Prostate gland (tissue), 2 donors: ENCODE results near the gene SMAD7.

Experiments
- POLR2A ChIP-seq: fragments of 450-650 bp; IDR thresholded peaks from one replicate; pipeline ENCODE4 v1.6.1; 2016; ENCODE audit warnings: antibody characterized with exemption, mild to moderate bottlenecking
- POLR2AphosphoS5 ChIP-seq: sonication (generic); formaldehyde crosslinking; IDR thresholded peaks from one replicate; pipeline ENCODE4 v1.6.1; 2017; ENCODE audit warnings: antibody characterized with exemption
- TF ChIP-seq, protein P1 (sequence below), 4 experiments: fragments of 200-600 bp in 2 of 4; fragments of 450-650 bp in 2 of 4; sonication (generic) in 2 of 4; IDR thresholded peaks; 1 replicate in 3 of 4; 2 replicates in 1 of 4; pipeline ENCODE4 v1.5.1; 2016 to 2019; ENCODE audit warnings: antibody characterized with exemption in 4 of 4, mild to moderate bottlenecking in 2 of 4, moderate library complexity in 2 of 4

- TF ChIP-seq POLR2AphosphoS5 (no peak), POLR2A (peak; percentile 30)
- TF ChIP-seq, protein P1, sequence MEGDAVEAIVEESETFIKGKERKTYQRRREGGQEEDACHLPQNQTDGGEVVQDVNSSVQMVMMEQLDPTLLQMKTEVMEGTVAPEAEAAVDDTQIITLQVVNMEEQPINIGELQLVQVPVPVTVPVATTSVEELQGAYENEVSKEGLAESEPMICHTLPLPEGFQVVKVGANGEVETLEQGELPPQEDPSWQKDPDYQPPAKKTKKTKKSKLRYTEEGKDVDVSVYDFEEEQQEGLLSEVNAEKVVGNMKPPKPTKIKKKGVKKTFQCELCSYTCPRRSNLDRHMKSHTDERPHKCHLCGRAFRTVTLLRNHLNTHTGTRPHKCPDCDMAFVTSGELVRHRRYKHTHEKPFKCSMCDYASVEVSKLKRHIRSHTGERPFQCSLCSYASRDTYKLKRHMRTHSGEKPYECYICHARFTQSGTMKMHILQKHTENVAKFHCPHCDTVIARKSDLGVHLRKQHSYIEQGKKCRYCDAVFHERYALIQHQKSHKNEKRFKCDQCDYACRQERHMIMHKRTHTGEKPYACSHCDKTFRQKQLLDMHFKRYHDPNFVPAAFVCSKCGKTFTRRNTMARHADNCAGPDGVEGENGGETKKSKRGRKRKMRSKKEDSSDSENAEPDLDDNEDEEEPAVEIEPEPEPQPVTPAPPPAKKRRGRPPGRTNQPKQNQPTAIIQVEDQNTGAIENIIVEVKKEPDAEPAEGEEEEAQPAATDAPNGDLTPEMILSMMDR (IDR thresholded peaks at IDR 0.05) = peak in 2 of 4 experiments; percentile 26 to 27
Measured at GRCh38 chr18:48949606-48950535, 894 bp downstream of the SMAD7 start.
